IPS-18a (cell line): Measurements from ENCODE around the gene SRF.

Experiments used
- H3K27ac ChIP-seq: one replicate; pipeline ENCODE4 v1.5.1; 2013; ENCODE audit warnings: low read length
- H3K27me3 ChIP-seq: one replicate; pipeline ENCODE4 v1.6.1; 2013; ENCODE audit warnings: mild to moderate bottlenecking, low read length; ENCODE audit not compliant: control insufficient read depth, insufficient read depth
- H3K36me3 ChIP-seq: one replicate; pipeline ENCODE4 v1.6.1; 2013; ENCODE audit warnings: low read depth, low read length; ENCODE audit not compliant: control insufficient read depth
- H3K4me1 ChIP-seq: one replicate; pipeline ENCODE4 v1.6.1; 2013; ENCODE audit warnings: low read depth, low read length; ENCODE audit not compliant: control insufficient read depth
- H3K4me3 ChIP-seq: one replicate; pipeline ENCODE4 v1.5.1; 2013; ENCODE audit warnings: low read length
- H3K9ac ChIP-seq: one replicate; pipeline ENCODE4 v1.6.1; 2013; ENCODE audit warnings: mild to moderate bottlenecking, low read length, moderate library complexity
- H3K9me3 ChIP-seq: one replicate; pipeline ENCODE4 v1.6.1; 2013; ENCODE audit warnings: low read depth, low read length; ENCODE audit not compliant: control insufficient read depth

Gene SRF

DNA sequence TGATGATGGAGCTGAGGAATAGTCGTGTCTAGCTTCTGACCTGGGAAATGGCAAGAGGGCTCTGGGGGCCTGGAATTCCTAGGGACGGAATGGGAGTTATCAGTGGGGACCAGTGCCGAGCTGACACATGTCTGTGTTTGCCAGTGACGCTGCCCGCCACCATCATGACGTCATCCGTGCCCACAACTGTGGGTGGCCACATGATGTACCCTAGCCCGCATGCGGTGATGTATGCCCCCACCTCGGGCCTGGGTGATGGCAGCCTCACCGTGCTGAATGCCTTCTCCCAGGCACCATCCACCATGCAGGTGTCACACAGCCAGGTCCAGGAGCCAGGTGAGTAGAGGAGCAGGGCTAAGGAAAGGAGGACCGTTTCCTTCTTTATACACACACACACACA lies 7.1 kb downstream of the SRF start:
- Histone ChIP-seq H3K27ac (no peak overlapping the region), H3K36me3 (peaks cover 35% of the 10 kb centered on the region), H3K27me3 (no peaks in the 10 kb centered on the region), H3K4me3 (no peak overlapping the region), H3K9me3 (no peaks in the 10 kb centered on the region), H3K9ac (no peak overlapping the region), H3K4me1 (peaks cover 21% of the 10 kb centered on the region)

DNA sequence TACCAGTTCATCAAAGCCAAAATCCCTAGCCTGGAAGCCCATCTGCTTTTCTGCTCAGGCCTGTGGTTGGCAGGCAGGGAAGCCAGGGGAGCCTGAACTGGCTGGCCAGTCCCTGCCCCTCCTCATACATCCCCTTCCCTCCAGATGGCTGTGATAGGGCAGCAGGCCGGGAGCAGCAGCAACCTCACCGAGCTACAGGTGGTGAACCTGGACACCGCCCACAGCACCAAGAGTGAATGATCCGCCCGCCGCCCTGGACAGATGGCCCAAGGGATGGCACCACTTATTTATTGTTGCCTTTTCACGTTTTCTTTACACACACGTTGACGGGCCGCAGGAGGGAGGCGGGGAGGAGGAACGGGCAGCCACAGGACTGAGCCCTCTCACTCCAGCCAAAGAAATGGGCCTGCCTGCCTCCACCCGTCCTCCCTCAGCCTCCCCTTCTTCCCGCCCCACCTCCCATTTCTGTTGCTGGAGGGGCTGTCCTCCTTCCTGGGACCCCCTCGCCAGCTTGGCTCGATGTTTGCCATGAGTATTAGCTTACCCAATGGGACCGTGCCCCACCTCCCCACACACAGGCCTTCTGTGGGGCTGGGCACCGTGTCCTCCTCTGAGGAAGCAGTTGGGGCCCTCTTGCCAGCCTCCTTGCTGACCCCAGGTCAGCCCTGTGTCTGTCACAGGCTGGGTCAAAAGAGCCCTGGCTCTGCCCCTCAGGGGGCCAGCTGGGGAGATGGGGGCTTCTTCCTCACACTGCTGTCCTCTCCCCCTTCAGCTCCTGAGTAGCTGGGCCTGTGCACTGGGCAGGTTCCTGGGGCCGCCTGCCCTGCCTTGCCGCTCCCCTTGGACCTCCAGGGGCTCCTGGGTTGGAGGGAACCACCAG lies 8.1 kb downstream of the SRF start:
- Histone ChIP-seq H3K36me3 (peaks cover 35% of the 10 kb centered on the region), H3K27ac (no peak overlapping the region), H3K4me3 (no peak overlapping the region), H3K4me1 (peaks cover 12% of the 10 kb centered on the region), H3K9me3 (no peaks in the 10 kb centered on the region), H3K27me3 (no peaks in the 10 kb centered on the region), H3K9ac (no peak overlapping the region)

DNA sequence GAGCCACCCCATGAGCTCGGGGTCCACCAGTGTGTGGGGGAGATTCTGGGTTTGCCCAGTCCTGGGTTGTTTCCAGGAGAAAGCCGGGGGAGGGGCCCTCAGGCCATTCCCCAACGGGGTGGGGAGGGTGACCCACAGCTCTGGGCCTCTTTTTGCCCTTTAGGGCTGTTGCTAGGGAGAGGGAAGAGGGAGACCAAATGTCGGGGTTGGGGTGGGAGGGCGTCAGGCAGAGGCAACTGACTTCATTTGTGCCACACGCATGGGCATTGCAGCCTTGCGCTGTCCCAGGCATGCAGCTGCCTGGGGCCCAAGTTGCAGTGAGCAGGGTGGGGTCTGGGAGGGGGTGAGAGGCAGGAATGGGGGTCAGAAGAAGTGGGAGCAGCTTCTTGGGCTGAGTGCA lies 9.0 kb downstream of the SRF start:
- peaks cover 8% of the 10 kb centered on the region for H3K4me1 ChIP-seq
- H3K36me3 ChIP-seq, result peaks cover 32% of the 10 kb centered on the region
- no peak overlapping the region for H3K9ac ChIP-seq
- no peak overlapping the region for H3K4me3 ChIP-seq
- no peaks in the 10 kb centered on the region for H3K27me3 ChIP-seq
- H3K27ac ChIP-seq, result no peak overlapping the region
- H3K9me3 ChIP-seq, result no peaks in the 10 kb centered on the region

DNA sequence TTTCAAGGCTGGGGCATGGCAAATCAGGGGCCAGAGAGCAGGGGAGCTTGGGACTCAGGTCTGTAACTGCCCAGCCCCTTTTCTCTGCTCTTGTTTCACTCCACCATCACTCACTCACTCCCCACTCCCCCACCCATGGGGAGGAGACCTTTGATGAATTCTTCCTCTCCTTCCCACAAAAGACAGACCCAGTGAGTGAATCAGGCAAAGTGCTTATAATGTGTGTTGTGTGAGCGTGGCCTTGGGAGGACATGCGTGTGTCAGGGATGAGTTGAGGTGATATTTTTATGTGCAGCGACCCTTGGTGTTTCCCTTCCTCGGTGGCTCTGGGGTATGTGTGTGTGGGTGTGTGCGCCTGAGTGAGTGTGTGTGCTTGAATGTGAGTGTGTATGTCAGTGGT lies 9.9 kb downstream of the SRF start:
- H3K27me3 ChIP-seq, result no peaks in the 10 kb centered on the region
- H3K9ac ChIP-seq, result peak overlapping the region; percentile 56
- H3K27ac ChIP-seq, result no peak overlapping the region
- H3K4me1 ChIP-seq, result peaks cover 6% of the 10 kb centered on the region
- peak overlapping the region; percentile 77 for H3K4me3 ChIP-seq
- peaks cover 23% of the 10 kb centered on the region for H3K36me3 ChIP-seq
- no peaks in the 10 kb centered on the region for H3K9me3 ChIP-seq

DNA sequence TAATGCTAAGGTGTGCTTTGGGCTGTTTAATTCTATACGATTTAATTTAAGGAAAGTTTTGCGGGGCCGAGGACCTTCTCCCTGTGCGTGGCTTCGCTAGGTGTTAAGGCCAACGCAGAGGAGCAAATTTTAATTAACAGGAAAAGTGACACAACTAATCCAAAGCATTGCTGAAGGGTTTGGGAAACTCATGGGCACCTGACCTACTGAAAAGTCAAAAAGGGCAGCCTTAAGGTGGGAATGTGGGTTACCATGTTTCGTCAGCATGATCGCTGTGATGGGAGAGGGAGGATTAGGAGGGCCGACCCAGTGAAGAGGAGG lies 10.5 kb downstream of the SRF start:
- Histone ChIP-seq H3K9me3 (no peaks in the 10 kb centered on the region), H3K9ac (peak overlapping the region; percentile 56), H3K4me3 (peak overlapping the region; percentile 77), H3K27ac (no peak overlapping the region), H3K4me1 (peaks cover 6% of the 10 kb centered on the region), H3K36me3 (peaks cover 17% of the 10 kb centered on the region), H3K27me3 (no peaks in the 10 kb centered on the region)

DNA sequence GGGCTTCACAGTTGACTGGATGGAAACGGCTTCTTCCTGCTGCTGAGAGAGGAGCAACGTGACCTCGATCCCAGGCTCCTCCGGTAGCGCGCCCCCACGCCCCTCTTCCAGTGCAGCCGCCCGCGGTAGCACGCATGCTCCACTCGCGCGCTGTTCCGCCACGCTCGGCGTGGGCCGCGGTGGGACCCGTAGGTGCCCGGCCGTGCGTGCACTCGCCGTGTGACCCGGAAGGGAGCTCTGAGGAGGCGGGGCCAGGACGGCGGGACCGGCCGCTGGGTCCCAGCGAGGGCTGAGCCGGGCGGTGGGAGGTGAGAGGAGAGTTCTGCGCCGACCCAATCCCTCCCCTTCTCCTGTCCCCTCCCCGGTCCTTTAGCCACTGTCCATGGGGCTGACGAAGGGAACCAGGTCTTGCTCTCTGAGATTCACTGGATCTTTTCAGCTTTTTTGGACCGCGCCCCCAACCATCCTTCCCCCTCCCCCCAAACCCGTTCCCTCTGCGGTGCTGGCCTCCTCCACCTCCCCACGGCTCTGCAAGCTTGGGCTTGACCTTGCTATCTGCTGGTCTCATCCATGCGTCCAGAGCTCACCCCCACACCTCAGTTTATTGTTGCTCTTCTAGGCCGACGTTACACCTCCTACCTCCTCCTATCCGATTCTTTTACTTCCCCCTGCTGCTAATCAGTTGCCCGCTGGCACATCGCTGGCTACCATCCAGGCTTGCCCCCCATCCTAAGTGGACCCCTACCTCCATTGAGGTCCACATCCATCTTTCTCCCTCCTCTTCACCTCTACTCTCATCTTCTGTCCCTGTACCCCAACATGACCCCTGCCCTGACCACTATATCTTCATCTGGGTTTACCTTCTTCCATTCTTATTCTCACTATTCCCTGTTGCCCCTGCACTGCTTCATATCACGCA lies 11.1 kb downstream of the SRF start, which contains the start of gene CUL9:
CUL9 (plus strand) TSS at position 255 of the 919 bp plus-strand sequence. CDS start 2,115 bp downstream, outside the sequence.
- peak within 1 kb of the TSS; percentile 77 for H3K4me3 ChIP-seq
- H3K4me1 ChIP-seq, result peaks cover 6% of the 10 kb centered on the region
- no peak within 1 kb of the TSS for H3K27ac ChIP-seq
- no peaks in the 10 kb centered on the region for H3K27me3 ChIP-seq
- no peaks in the 10 kb centered on the region for H3K9me3 ChIP-seq
- peaks cover 13% of the 10 kb centered on the region for H3K36me3 ChIP-seq
- H3K9ac ChIP-seq, result peak within 1 kb of the TSS; percentile 56

DNA sequence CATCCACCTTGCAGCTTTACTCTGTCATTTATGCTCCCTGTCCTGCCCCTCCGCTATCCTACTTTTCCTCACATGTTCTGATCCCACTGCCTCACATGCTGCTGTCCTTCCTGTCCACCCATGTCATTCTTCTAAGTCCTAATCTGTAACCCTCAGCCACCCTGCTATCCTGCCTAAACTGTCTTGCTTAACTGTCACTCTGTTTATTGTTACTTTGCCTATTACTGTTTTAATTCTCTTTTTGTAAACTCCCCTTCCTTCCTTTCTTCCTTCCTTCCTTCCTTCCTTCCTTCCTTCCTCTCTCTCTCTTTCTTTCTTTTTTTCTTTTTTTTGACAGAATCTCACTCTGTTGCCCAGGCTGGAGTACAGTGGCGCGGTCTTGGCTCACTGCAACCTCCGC lies 12.4 kb downstream of the SRF start:
- no peak overlapping the region for H3K9ac ChIP-seq
- H3K9me3 ChIP-seq, result no peaks in the 10 kb centered on the region
- no peaks in the 10 kb centered on the region for H3K27me3 ChIP-seq
- H3K4me3 ChIP-seq, result no peak overlapping the region
- H3K4me1 ChIP-seq, result peaks cover 6% of the 10 kb centered on the region
- H3K36me3 ChIP-seq, result peaks cover 6% of the 10 kb centered on the region
- no peak overlapping the region for H3K27ac ChIP-seq

DNA sequence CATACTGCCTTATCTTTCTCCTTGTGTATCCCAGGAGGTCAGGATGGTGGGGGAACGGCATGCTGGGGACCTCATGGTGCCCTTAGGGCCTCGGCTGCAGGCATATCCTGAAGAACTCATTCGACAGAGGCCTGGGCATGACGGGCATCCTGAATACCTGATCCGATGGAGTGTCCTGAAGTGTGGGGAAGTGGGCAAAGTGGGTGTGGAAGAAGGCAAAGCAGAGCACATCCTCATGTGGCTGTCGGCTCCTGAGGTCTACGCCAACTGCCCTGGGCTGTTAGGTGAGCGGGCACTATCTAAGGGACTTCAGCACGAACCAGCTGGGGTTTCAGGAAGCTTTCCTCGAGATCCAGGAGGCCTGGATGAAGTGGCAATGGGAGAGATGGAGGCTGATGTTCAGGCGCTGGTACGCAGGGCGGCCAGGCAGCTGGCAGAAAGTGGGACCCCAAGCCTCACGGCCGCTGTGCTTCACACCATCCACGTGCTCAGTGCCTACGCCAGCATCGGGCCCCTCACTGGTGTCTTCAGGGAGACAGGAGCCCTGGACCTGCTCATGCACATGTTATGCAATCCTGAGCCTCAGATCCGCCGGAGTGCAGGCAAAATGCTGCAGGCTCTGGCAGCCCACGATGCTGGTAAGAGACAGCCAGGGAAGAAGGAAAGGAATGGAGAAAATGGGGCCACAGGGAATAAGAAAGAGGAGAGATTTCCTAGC lies 13.4 kb downstream of the SRF start:
- no peaks in the 10 kb centered on the region for H3K36me3 ChIP-seq
- H3K9me3 ChIP-seq, result no peaks in the 10 kb centered on the region
- no peak overlapping the region for H3K27ac ChIP-seq
- H3K9ac ChIP-seq, result no peak overlapping the region
- H3K27me3 ChIP-seq, result no peaks in the 10 kb centered on the region
- H3K4me3 ChIP-seq, result no peak overlapping the region
- H3K4me1 ChIP-seq, result peaks cover 6% of the 10 kb centered on the region

DNA sequence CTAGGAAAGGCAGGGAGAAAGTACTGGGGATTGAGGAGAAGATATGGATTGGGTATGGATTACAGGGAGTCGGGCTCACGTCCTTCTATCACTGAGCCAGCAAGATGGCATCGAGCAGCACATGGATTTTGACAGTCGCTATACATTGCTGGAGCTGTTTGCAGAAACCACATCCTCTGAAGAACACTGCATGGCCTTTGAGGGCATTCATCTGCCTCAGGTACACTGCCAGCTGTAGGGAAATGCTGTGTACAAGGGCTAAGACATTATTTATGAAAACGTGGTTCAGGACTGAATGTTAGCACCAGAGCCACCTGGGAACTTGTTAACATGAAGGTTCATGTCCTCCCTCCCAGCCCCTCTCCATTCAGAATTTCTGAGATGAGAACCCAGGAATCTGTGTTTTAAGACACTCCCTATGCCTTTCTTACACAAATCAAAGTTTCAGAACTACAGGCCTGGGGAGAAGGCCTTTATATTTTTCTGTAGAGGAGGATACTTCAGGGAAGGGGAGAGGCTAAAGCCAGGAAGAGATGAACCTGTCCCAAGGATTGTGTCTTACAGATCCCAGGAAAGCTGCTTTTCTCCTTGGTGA lies 14.4 kb downstream of the SRF start:
- Histone ChIP-seq H3K4me1 (peaks cover 6% of the 10 kb centered on the region), H3K36me3 (no peaks in the 10 kb centered on the region), H3K9ac (no peak overlapping the region), H3K9me3 (no peaks in the 10 kb centered on the region), H3K27me3 (no peaks in the 10 kb centered on the region), H3K4me3 (no peak overlapping the region), H3K27ac (no peak overlapping the region)

DNA sequence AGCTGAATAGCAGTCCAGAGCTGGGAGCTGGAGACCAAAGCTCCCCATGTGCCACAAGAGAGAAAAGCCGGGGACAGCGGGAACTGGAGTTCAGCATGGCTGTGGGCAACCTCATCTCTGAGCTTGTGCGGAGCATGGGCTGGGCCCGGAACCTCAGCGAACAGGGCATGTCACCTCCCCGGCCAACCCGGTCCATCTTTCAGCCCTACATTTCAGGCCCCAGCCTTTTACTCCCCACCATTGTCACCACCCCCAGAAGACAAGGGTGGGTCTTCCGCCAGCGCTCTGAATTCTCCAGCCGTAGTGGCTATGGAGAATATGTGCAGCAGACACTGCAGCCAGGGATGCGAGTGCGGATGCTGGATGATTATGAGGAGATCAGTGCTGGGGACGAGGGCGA lies 14.9 kb downstream of the SRF start:
- Histone ChIP-seq H3K27me3 (no peaks in the 10 kb centered on the region), H3K36me3 (no peaks in the 10 kb centered on the region), H3K27ac (no peak overlapping the region), H3K4me1 (peaks cover 5% of the 10 kb centered on the region), H3K9ac (no peak overlapping the region), H3K4me3 (no peak overlapping the region), H3K9me3 (no peaks in the 10 kb centered on the region)

DNA sequence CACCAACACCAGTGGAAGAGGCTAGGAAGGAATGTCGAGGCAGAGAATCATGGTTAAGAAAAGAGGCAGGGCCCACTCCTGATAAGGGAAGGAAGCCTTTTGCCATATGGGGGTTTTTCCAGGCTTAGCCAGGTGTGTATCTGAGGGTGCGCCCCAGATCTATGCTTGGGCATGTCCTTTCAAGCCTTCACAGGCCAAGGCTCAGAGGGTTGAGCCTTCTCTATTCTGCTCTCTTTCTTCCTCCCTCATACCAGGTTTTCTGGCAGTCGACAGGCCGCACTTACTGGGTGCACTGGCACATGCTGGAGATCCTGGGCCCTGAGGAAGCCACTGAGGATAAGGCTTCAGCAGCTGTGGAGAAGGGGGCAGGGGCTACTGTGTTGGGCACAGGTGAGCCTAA lies 15.6 kb downstream of the SRF start:
- H3K27ac ChIP-seq, result no peak overlapping the region
- H3K9me3 ChIP-seq, result no peaks in the 10 kb centered on the region
- H3K4me1 ChIP-seq, result no peaks in the 10 kb centered on the region
- H3K36me3 ChIP-seq, result no peaks in the 10 kb centered on the region
- no peak overlapping the region for H3K4me3 ChIP-seq
- H3K27me3 ChIP-seq, result no peaks in the 10 kb centered on the region
- no peak overlapping the region for H3K9ac ChIP-seq
